Vagina (tissue), 2 donors: ENCODE measurements around the gene KLF17.

Source experiments
- POLR2AphosphoS5 ChIP-seq, 2 donors: sonication (generic); formaldehyde crosslinking; IDR thresholded peaks; one replicate each; pipeline ENCODE4 v1.9.0; 2017; ENCODE audit warnings: antibody characterized with exemption in 2 of 2, mild to moderate bottlenecking in 2 of 2, low read depth in 1 of 2; ENCODE audit not compliant: insufficient read depth in 1 of 2
- TF ChIP-seq, protein P1 (sequence below), 3 experiments: fragments of 450-650 bp in 2 of 3; fragments of 200-600 bp in 1 of 3; sonication (generic) in 1 of 3; IDR thresholded peaks; one replicate each; pipeline ENCODE4 v1.5.1; 2017 to 2019; ENCODE audit warnings: antibody characterized with exemption in 3 of 3, mild to moderate bottlenecking in 2 of 3, moderate library complexity in 2 of 3

DNA sequence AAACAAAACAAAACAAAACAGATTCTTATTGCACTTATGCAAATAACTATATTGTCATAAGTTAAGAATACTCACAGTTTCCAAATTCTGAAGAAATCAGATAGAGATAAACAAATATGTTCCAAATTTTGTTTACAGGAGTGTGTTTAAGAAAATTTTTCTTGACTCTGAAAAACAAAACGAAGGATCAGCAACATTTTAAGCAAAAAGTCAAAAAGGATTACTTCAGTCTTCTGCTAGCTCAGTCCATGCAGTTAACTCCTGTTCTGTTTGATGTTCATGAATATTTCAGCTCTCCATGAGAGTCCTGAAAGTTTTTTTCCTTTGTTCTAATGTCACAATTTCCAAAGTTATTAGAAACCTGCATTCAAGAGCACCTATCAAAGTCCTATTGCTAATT, 56.0 kb downstream of the KLF17 start:
- no peak for TF ChIP-seq POLR2AphosphoS5 (IDR thresholded peaks at IDR 0.05; ENCODE audit: insufficient read depth in 1 of 2, low read depth in 1 of 2)
- TF ChIP-seq, protein P1, sequence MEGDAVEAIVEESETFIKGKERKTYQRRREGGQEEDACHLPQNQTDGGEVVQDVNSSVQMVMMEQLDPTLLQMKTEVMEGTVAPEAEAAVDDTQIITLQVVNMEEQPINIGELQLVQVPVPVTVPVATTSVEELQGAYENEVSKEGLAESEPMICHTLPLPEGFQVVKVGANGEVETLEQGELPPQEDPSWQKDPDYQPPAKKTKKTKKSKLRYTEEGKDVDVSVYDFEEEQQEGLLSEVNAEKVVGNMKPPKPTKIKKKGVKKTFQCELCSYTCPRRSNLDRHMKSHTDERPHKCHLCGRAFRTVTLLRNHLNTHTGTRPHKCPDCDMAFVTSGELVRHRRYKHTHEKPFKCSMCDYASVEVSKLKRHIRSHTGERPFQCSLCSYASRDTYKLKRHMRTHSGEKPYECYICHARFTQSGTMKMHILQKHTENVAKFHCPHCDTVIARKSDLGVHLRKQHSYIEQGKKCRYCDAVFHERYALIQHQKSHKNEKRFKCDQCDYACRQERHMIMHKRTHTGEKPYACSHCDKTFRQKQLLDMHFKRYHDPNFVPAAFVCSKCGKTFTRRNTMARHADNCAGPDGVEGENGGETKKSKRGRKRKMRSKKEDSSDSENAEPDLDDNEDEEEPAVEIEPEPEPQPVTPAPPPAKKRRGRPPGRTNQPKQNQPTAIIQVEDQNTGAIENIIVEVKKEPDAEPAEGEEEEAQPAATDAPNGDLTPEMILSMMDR (IDR thresholded peaks at IDR 0.05) = no peak
